Body of pancreas (tissue), 4 donors: ENCODE results near the gene TSEN2. TPM values are rescaled to one million over a fixed set of nuclear protein-coding genes. Genes with fewer than 3 reads are reported as not detected.

Experiments
- ATAC-seq: fragments of 150-250 bp; one replicate; pipeline ENCODE4 v1.9.1; 2016
- DNase-seq, 4 donors: peaks; one replicate each; pipeline ENCODE4 v3.0.0-alpha.2; 2019
- H3K27ac ChIP-seq, 4 donors: fragments of 200-600 bp; sonication (generic); 1 replicate in 3 of 4; 2 replicates in 1 of 4; pipeline versions ENCODE4 v1.5.1 to v1.6.1; 2016 to 2019; ENCODE audit warnings: mild to moderate bottlenecking in 1 of 4, mixed read lengths in 1 of 4, moderate library complexity in 1 of 4
- H3K27me3 ChIP-seq, 2 donors: fragments of 200-600 bp; sonication (generic); one replicate each; pipeline ENCODE4 v1.6.0; 2016; ENCODE audit warnings: mild to moderate bottlenecking in 1 of 2
- H3K36me3 ChIP-seq, 2 donors: fragments of 200-600 bp; sonication (generic); replicated peaks in 1 of 2; 2 replicates each; pipeline ENCODE4 v1.5.1; 2016; ENCODE audit warnings: low read depth in 2 of 2; ENCODE audit not compliant: insufficient read depth in 1 of 2
- H3K4me1 ChIP-seq: fragments of 200-600 bp; sonication (generic); one replicate; pipeline ENCODE4 v1.6.0; 2016
- H3K4me3 ChIP-seq, 2 donors: fragments of 200-600 bp; sonication (generic); 1 replicate in 1 of 2; 2 replicates in 1 of 2; pipeline ENCODE4 v1.5.1; 2016 to 2019
- H3K9me3 ChIP-seq, 3 donors: fragments of 200-600 bp; sonication (generic); 1 replicate in 2 of 3; 2 replicates in 1 of 3; pipeline ENCODE4 v1.5.1; 2016
- CTCF ChIP-seq, 7 experiments: fragments of 450-650 bp in 4 of 7; fragments of 200-600 bp in 3 of 7; sonication (generic) in 3 of 7; IDR thresholded peaks; one replicate each; pipeline ENCODE4 v1.5.1; 2016 to 2019; ENCODE audit warnings: antibody characterized with exemption in 7 of 7
- POLR2A ChIP-seq, 3 donors: fragments of 450-650 bp; IDR thresholded peaks; one replicate each; pipeline ENCODE4 v1.6.1; 2016; ENCODE audit warnings: antibody characterized with exemption in 3 of 3, mild to moderate bottlenecking in 2 of 3
- WGBS, 2 donors: methylation state at CpG; one replicate each; pipeline ENCODE4 v1.1.5; 2017; 5-methylcytosine and 5-hydroxymethylcytosine counted together
- intact Hi-C: fragments of 100-400 bp; cut with DNase I; formaldehyde crosslinking; loops from one replicate; pipeline ENCODE4 v1.15.1; 2023
- total RNA-seq, 2 donors: library from RNA; depleted of rRNA; stranded (reverse); fragments of >200 nt; gene quantifications; one replicate each; pipeline ENCODE4 v1.1.0, GENCODE V29; 2016

The TSEN2 gene
- total RNA-seq, 2 donors from 2014 or later, result 14.8 to 20.8 TPM

- 90 to 91% methylated on average over 5 of the region's 5 CpGs for WGBS, 2 donors
- no peaks in the 10 kb centered on the region for H3K9me3 ChIP-seq
- H3K4me3 ChIP-seq, result no peak overlapping the region
- H3K27ac ChIP-seq, result no peak overlapping the region
- DNase-seq (no peak), ATAC-seq (no peak)
- no peak for TF ChIP-seq POLR2A (IDR thresholded peaks at IDR 0.05)
- no peak for TF ChIP-seq CTCF (IDR thresholded peaks at IDR 0.05)
- H3K4me1 ChIP-seq, result peaks cover 16% of the 10 kb centered on the region
- intact Hi-C loops, result no loop called here
- no peaks in the 10 kb centered on the region for H3K27me3 ChIP-seq
- H3K36me3 ChIP-seq, result no peaks in the 10 kb centered on the region
These were observed 2.6 kb downstream of the TSEN2 start for GRCh38 chr3:12486916-12487315.

- Histone ChIP-seq H3K27ac (no peak overlapping the region), H3K4me3 (no peak overlapping the region), H3K4me1 (peaks cover 16% of the 10 kb centered on the region), H3K27me3 (no peaks in the 10 kb centered on the region), H3K9me3 (no peaks in the 10 kb centered on the region), H3K36me3 (no peaks in the 10 kb centered on the region)
- intact Hi-C loops, result no loop called here
- no peak for ATAC-seq
- DNase-seq, result no peak
- WGBS, 2 donors, result 92 to 93% methylated on average over 3 of the region's 3 CpGs
- no peak for TF ChIP-seq CTCF (IDR thresholded peaks at IDR 0.05)
- no peak for TF ChIP-seq POLR2A (IDR thresholded peaks at IDR 0.05)
These were observed 3.1 kb downstream of the TSEN2 start for GRCh38 chr3:12487336-12487735.

DNA sequence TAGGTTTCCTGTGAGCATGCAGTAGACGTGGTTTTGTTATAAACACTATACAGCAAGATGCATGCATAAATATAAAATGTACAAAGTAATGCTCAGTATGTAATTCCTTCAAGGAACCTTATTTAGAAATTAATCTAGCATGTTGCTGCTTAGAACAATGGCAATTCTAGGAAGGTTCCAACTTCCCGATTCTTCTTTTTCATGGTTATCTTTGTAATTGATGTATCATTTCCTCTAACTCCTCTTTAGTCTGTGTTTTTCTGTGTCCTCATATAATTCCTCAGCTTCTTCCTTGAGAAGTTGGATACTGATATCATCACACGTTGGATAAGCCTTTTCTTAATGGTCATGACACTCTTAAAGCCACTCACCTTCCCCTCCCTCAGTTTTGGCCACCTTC, 3.5 kb downstream of the TSEN2 start:
- H3K36me3 ChIP-seq, result peaks cover 0 to under 1% of the 10 kb centered on the region in 2 donors
- H3K4me3 ChIP-seq, result no peak overlapping the region
- H3K27me3 ChIP-seq, result no peaks in the 10 kb centered on the region
- peaks cover 16% of the 10 kb centered on the region for H3K4me1 ChIP-seq
- H3K27ac ChIP-seq, result no peak overlapping the region
- no peak for DNase-seq
- intact Hi-C loops, result no loop called here
- TF ChIP-seq CTCF (IDR thresholded peaks at IDR 0.05) (no peak), POLR2A (IDR thresholded peaks at IDR 0.05) (no peak)
- no peak for ATAC-seq
- WGBS, 2 donors, result 80 to 83% methylated on average over 3 of the region's 3 CpGs
- no peaks in the 10 kb centered on the region for H3K9me3 ChIP-seq

DNA sequence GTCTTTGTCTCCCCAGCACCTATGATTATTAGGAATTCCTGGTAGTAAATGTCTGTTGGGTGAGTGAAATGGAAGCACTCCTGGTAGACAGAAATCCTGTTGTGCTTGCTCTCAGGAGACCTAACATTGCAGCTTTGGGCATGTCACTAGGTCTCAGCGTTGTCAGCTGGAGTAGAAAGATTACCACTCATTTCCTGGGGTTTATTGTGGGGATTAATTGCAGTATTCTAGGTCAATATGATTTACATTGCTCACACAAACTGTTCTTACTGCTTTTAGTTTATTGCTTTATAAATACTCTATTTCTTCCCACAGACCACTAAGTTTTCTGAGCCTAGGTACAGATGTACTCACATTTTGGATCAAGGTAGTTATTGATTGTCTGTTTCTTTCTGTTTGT, 5.1 kb downstream of the TSEN2 start:
- no peak for DNase-seq
- no peaks in the 10 kb centered on the region for H3K9me3 ChIP-seq
- TF ChIP-seq POLR2A (IDR thresholded peaks at IDR 0.05) (no peak), CTCF (IDR thresholded peaks at IDR 0.05) (no peak)
- 44 to 65% methylated on average over 1 of the region's 1 CpG for WGBS, 2 donors
- H3K4me1 ChIP-seq, result peaks cover 8% of the 10 kb centered on the region
- no peak for ATAC-seq
- H3K4me3 ChIP-seq, result no peak overlapping the region
- no peaks in the 10 kb centered on the region for H3K27me3 ChIP-seq
- H3K36me3 ChIP-seq, result peaks cover 0 to 3% of the 10 kb centered on the region in 2 donors
- intact Hi-C loops, result no loop called here
- H3K27ac ChIP-seq, result peak overlapping the region in 2 of 4 donors; percentile 9 to 47

DNA sequence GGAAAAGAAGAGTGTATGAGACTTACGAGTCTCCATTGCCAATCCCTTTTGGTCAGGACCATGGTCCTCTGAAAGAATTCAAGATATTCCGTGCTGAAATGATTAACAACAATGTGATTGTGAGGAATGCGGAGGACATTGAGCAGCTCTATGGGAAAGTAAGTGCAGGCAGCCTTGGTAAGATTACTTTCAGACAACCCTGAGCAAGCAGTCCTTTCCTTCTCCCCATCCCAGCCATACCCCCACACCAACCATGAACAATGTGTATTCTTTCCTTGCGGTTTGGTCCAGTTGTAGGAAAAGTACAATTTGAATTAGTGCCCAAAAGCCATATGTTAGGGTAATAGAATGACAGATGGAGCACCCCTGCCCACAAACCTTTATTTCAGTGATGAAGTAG, 5.6 kb downstream of the TSEN2 start:
- intact Hi-C loops, result no loop called here
- peak; percentile 50 for ATAC-seq

More for the DNA sequence above, 5.6 kb downstream of the TSEN2 start:
- peaks cover 0 to 3% of the 10 kb centered on the region in 2 donors for H3K36me3 ChIP-seq
- no peak for DNase-seq
- no peak overlapping the region for H3K4me3 ChIP-seq
- H3K9me3 ChIP-seq, result no peaks in the 10 kb centered on the region
- H3K27ac ChIP-seq, result peak overlapping the region in 2 of 4 donors; percentile 9 to 47
- H3K27me3 ChIP-seq, result no peaks in the 10 kb centered on the region
- peaks cover 8% of the 10 kb centered on the region for H3K4me1 ChIP-seq
- WGBS, 2 donors, result 49 to 57% methylated on average over 4 of the region's 4 CpGs
- no peak for TF ChIP-seq POLR2A (IDR thresholded peaks at IDR 0.05)
- no peak for TF ChIP-seq CTCF (IDR thresholded peaks at IDR 0.05)
